ENCODE results near the gene IL1RAP. TPM values are rescaled to one million over a fixed set of nuclear protein-coding genes. Genes with fewer than 3 reads are reported as not detected.
"Not testable (repeated sequence)": the region's sequence is repeated elsewhere in the genome, so short reads cannot be mapped to it uniquely, and the experiment has no call there.

IL1RAP gene
- total RNA-seq, 2 donors from 2014 or later: 17.7 to 18.0 TPM

DNA sequence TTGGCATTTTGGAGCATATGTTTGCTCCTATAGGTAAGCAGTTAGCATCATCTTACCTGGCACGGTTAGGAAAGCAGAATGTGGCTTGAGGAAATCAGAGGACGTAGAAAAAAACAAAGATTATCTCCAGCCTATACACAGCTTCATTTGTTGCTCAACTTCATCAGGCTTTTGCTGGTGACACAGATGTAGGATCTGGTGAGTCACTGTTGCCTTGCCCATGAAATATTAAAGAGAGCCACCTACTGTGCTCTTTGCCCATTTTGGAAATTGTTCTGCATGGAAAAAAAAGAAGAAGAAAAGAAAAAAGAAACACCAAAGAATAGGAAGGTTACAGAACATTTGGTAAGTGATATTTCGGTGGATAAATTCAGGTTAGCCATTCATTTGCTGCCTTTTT lies 3.8 kb downstream of the IL1RAP start:
- H3K4me3 ChIP-seq: no peak overlapping the region
- no peaks in the 10 kb centered on the region for H3K9me3 ChIP-seq
- H3K4me1 ChIP-seq (replicated peaks): no peaks in the 10 kb centered on the region
- WGBS: 88% methylated on average over 3 of the region's 3 CpGs
- H3K36me3 ChIP-seq: no peaks in the 10 kb centered on the region
- intact Hi-C loops (cut with DNase I): no loop called here
- TF ChIP-seq POLR2AphosphoS5 (IDR thresholded peaks at IDR 0.05) (no peak), POLR2A (IDR thresholded peaks at IDR 0.05) (no peak)
- TF ChIP-seq, protein P1, sequence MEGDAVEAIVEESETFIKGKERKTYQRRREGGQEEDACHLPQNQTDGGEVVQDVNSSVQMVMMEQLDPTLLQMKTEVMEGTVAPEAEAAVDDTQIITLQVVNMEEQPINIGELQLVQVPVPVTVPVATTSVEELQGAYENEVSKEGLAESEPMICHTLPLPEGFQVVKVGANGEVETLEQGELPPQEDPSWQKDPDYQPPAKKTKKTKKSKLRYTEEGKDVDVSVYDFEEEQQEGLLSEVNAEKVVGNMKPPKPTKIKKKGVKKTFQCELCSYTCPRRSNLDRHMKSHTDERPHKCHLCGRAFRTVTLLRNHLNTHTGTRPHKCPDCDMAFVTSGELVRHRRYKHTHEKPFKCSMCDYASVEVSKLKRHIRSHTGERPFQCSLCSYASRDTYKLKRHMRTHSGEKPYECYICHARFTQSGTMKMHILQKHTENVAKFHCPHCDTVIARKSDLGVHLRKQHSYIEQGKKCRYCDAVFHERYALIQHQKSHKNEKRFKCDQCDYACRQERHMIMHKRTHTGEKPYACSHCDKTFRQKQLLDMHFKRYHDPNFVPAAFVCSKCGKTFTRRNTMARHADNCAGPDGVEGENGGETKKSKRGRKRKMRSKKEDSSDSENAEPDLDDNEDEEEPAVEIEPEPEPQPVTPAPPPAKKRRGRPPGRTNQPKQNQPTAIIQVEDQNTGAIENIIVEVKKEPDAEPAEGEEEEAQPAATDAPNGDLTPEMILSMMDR (IDR thresholded peaks at IDR 0.05): no peak
- H3K27me3 ChIP-seq (replicated peaks; ENCODE audit: insufficient read depth): no peaks in the 10 kb centered on the region
- H3K27ac ChIP-seq: no peak overlapping the region
- no peak for DNase-seq (ENCODE audit: low spot score)

DNA sequence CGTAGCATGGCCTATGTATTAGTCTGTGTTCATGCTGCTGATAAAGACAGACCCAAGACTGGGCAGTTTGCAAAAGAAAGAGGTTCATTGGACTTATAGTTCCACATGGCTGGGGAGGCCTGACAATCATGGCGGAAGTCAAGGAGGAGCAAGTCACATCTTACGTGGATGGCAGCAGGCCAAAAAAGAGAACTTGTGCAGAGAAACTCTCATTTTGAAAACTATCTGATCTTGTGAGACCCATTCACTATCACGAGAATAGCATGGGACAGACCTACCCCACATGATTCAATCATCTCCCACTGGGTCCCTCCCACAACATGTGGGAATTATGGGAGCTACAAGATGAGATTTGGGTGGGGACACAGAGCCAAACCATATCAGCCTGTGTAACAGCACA lies 4.6 kb downstream of the IL1RAP start:
- H3K27me3 ChIP-seq (replicated peaks; ENCODE audit: insufficient read depth); H3K36me3 ChIP-seq; DNase-seq (ENCODE audit: low spot score); H3K9me3 ChIP-seq; intact Hi-C loops (cut with DNase I); H3K4me1 ChIP-seq (replicated peaks); H3K27ac ChIP-seq; H3K4me3 ChIP-seq: not testable (repeated sequence)
- WGBS: 94% methylated on average over 4 of the region's 4 CpGs

DNA sequence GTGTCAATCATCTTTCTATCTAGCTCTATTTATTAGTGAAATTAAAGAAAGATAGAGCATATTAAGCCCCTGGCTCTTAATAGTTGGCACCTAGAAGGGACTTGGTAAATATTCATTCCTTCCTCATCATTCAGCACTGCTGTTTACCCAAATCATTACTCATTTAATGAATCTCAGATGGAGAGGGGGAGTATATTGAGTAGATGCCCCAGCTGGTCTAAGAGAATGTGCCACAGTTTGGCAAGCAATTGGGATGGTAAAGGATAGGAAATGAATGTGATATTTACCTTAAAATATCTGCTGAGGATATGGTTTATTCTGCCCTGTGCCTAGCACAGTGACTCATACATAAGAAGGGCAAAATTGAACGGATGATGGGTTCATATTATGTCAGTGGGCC lies 6.0 kb downstream of the IL1RAP start:
- DNase-seq (ENCODE audit: low spot score): no peak
- intact Hi-C loops (cut with DNase I): no loop called here
- no peaks in the 10 kb centered on the region for H3K4me1 ChIP-seq (replicated peaks)
- TF ChIP-seq, protein P1 (IDR thresholded peaks at IDR 0.05): no peak
- no peak for TF ChIP-seq POLR2AphosphoS5 (IDR thresholded peaks at IDR 0.05)
- TF ChIP-seq POLR2A (IDR thresholded peaks at IDR 0.05): no peak
- H3K9me3 ChIP-seq: no peaks in the 10 kb centered on the region
- no peak overlapping the region for H3K27ac ChIP-seq
- no peaks in the 10 kb centered on the region for H3K27me3 ChIP-seq (replicated peaks; ENCODE audit: insufficient read depth)
- H3K4me3 ChIP-seq: no peak overlapping the region
- WGBS: 97% methylated on average over 1 of the region's 1 CpG
- no peaks in the 10 kb centered on the region for H3K36me3 ChIP-seq

DNA sequence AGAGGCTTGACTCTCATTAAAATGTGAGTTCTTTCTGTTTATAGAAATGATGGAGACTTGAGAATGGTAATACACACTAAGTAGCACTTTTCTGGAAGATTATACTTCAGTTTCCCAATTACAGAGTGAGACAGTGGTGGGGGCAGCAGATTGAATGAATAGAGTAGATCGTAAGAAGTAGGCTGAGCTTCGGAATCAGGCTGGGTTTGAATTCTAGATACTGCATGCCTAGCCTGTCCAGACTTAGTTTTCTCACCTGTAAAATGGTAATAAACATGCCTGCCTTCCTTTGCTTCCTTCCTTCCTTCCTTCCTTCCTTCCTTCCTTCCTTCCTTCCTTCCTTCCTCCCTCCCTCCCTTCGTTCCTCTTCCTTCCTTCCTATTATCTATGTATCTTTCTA lies 8.1 kb downstream of the IL1RAP start:
- WGBS: 94% methylated on average over 3 of the region's 3 CpGs
- Histone ChIP-seq H3K36me3 (no peaks in the 10 kb centered on the region), H3K27me3 (replicated peaks; ENCODE audit: insufficient read depth) (no peaks in the 10 kb centered on the region), H3K4me1 (replicated peaks) (no peaks in the 10 kb centered on the region), H3K9me3 (no peaks in the 10 kb centered on the region), H3K4me3 (no peak overlapping the region), H3K27ac (no peak overlapping the region)
- intact Hi-C loops (cut with DNase I): no loop called here
- TF ChIP-seq POLR2A (IDR thresholded peaks at IDR 0.05) (no peak), POLR2AphosphoS5 (IDR thresholded peaks at IDR 0.05) (no peak)
- TF ChIP-seq, protein P1 (IDR thresholded peaks at IDR 0.05): no peak
- DNase-seq (ENCODE audit: low spot score): no peak

DNA sequence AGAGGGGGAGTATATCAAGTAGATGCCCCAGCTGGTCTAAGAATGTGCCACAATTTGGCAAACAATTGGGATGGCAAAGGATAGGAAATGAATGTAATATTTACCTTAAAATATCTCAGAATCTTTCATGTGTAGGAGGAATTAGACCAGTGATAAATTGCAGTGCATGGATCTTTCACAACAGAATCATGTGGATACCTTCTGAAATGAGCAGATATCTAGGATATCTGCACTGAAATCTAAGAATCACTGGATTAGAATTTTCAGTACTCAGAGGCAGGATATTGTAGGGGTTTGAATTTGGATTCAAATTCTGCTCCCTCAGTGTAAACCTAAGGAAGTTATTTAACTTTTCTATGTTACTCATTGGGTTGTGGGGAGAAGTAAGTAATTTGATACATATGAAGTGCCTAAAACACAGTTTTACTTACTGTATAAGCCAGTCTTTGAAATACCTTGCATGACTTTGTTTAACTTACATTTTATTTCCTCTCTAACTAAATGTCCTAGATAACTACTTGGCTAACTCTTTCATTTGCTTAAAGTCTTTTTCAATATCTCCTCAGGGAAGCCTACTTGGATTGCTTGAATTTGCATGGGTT lies 8.8 kb downstream of the IL1RAP start:
- Histone ChIP-seq H3K27me3 (replicated peaks; ENCODE audit: insufficient read depth) (no peaks in the 10 kb centered on the region), H3K4me1 (replicated peaks) (no peaks in the 10 kb centered on the region), H3K36me3 (no peaks in the 10 kb centered on the region), H3K9me3 (no peaks in the 10 kb centered on the region), H3K4me3 (no peak overlapping the region), H3K27ac (no peak overlapping the region)
- DNase-seq (ENCODE audit: low spot score): no peak
- TF ChIP-seq POLR2AphosphoS5 (IDR thresholded peaks at IDR 0.05): no peak
- no peak for TF ChIP-seq POLR2A (IDR thresholded peaks at IDR 0.05)
- TF ChIP-seq, protein P1 (IDR thresholded peaks at IDR 0.05): no peak
- intact Hi-C loops (cut with DNase I): no loop called here

Measured in prostate gland (tissue), 2 donors.